Mesenchymal stem cell (in vitro differentiated cells and primary cell): Measurements from ENCODE around the gene PHF10.
A peak's percentile ranks its signal among the peaks of the same experiment; 100 is the strongest.

Experiments used
- DNase-seq: peaks from one replicate; pipeline ENCODE4 v3.0.0-alpha.2; 2013
- H2AFZ ChIP-seq: one replicate; pipeline ENCODE4 v1.6.1; 2013; ENCODE audit warnings: low read depth, mild to moderate bottlenecking, control low read depth, inconsistent platforms, low read length, moderate library complexity
- H2AK5ac ChIP-seq: 2 replicates; pipeline ENCODE4 v1.6.1; 2013; ENCODE audit warnings: low read length, moderate library complexity, mild to moderate bottlenecking, inconsistent platforms; ENCODE audit not compliant: severe bottlenecking
- H2BK120ac ChIP-seq: one replicate; pipeline ENCODE4 v1.6.1; 2013; ENCODE audit warnings: low read depth, mild to moderate bottlenecking, inconsistent platforms, low read length, moderate library complexity
- H2BK12ac ChIP-seq, 2 experiments: one replicate each; pipeline ENCODE4 v1.6.1; 2013; ENCODE audit warnings: inconsistent platforms in 2 of 2, low read length in 2 of 2, mild to moderate bottlenecking in 2 of 2, moderate library complexity in 2 of 2, control low read depth in 1 of 2
- H2BK15ac ChIP-seq: one replicate; pipeline ENCODE4 v1.6.1; 2013; ENCODE audit warnings: mild to moderate bottlenecking, low read depth, inconsistent platforms; ENCODE audit not compliant: poor library complexity, severe bottlenecking
- H2BK5ac ChIP-seq: 2 replicates; pipeline ENCODE4 v1.6.1; 2013; ENCODE audit warnings: low read depth, mild to moderate bottlenecking, low read length, control low read depth, inconsistent platforms; ENCODE audit not compliant: poor library complexity, severe bottlenecking
- H3K14ac ChIP-seq, 2 experiments: one replicate each; pipeline ENCODE4 v1.6.1; 2013; ENCODE audit warnings: inconsistent platforms in 2 of 2, low read length in 2 of 2, control low read depth in 1 of 2, mild to moderate bottlenecking in 1 of 2, moderate library complexity in 1 of 2
- H3K18ac ChIP-seq, 2 experiments: one replicate each; pipeline ENCODE4 v1.6.1; 2013; ENCODE audit warnings: inconsistent platforms in 2 of 2, low read length in 2 of 2, control low read depth in 1 of 2, low read depth in 1 of 2, mild to moderate bottlenecking in 1 of 2
- H3K23ac ChIP-seq, 2 experiments: one replicate each; pipeline ENCODE4 v1.6.1; 2013; ENCODE audit warnings: inconsistent platforms in 2 of 2, low read length in 2 of 2, mild to moderate bottlenecking in 2 of 2, moderate library complexity in 2 of 2, control low read depth in 1 of 2
- H3K27ac ChIP-seq: 2 replicates; pipeline ENCODE4 v1.5.1; 2013; ENCODE audit warnings: mild to moderate bottlenecking, moderate library complexity, low read length, control low read depth, inconsistent platforms; ENCODE audit not compliant: poor library complexity, severe bottlenecking
- H3K27me3 ChIP-seq, 2 experiments: 2 replicates each; pipeline versions ENCODE4 v1.6.1 to v1.7.0; 2013; ENCODE audit warnings: low read length in 2 of 2, mild to moderate bottlenecking in 2 of 2, moderate library complexity in 2 of 2, control low read depth in 1 of 2, inconsistent platforms in 1 of 2; ENCODE audit not compliant: control insufficient read depth in 1 of 2, insufficient read depth in 1 of 2
- H3K36me3 ChIP-seq, 2 experiments: 2 replicates each; pipeline versions ENCODE4 v1.6.1 to v1.7.0; 2013; ENCODE audit warnings: low read length in 2 of 2, control low read depth in 1 of 2, inconsistent platforms in 1 of 2, low read depth in 1 of 2, mild to moderate bottlenecking in 1 of 2; ENCODE audit not compliant: insufficient read depth in 2 of 2, control insufficient read depth in 1 of 2
- H3K4ac ChIP-seq, 2 experiments: one replicate each; pipeline ENCODE4 v1.6.1; 2013; ENCODE audit warnings: inconsistent platforms in 2 of 2, low read length in 2 of 2, mild to moderate bottlenecking in 2 of 2, moderate library complexity in 2 of 2, control low read depth in 1 of 2, low read depth in 1 of 2
- H3K4me1 ChIP-seq: 2 replicates; pipeline ENCODE4 v1.6.1; 2013; ENCODE audit warnings: low read depth, low read length, control low read depth; ENCODE audit not compliant: control insufficient read depth, insufficient read depth
- H3K4me2 ChIP-seq: 2 replicates; pipeline ENCODE4 v1.6.1; 2013; ENCODE audit warnings: low read length, mild to moderate bottlenecking, inconsistent platforms; ENCODE audit not compliant: poor library complexity, severe bottlenecking
- H3K4me3 ChIP-seq, 2 experiments: 2 replicates each; pipeline versions ENCODE4 v1.5.1 to v1.7.0; 2013; ENCODE audit warnings: low read length in 2 of 2, mild to moderate bottlenecking in 2 of 2, control low read depth in 1 of 2, low read depth in 1 of 2; ENCODE audit not compliant: insufficient read depth in 1 of 2
- H3K79me1 ChIP-seq: replicated peaks from 2 replicates; pipeline ENCODE4 v1.6.1; 2013; ENCODE audit warnings: mild to moderate bottlenecking, control low read depth, low read length, inconsistent platforms; ENCODE audit not compliant: poor library complexity, severe bottlenecking
- H3K9ac ChIP-seq: 2 replicates; pipeline ENCODE4 v1.7.0; 2013; ENCODE audit warnings: mild to moderate bottlenecking, low read length, moderate library complexity
- H3K9me3 ChIP-seq: 2 replicates; pipeline ENCODE4 v1.7.0; 2013; ENCODE audit warnings: mild to moderate bottlenecking, low read length; ENCODE audit not compliant: control insufficient read depth
- H4K8ac ChIP-seq: one replicate; pipeline ENCODE4 v1.6.1; 2013; ENCODE audit warnings: inconsistent platforms, mild to moderate bottlenecking, low read length, moderate library complexity
- H4K91ac ChIP-seq: one replicate; pipeline ENCODE4 v1.6.1; 2013; ENCODE audit warnings: mild to moderate bottlenecking, low read length, inconsistent platforms
- WGBS: methylation state at CpG from one replicate; pipeline ENCODE4 v1.1.7; 2013; ENCODE audit warnings: mixed read lengths; 5-methylcytosine and 5-hydroxymethylcytosine counted together

Gene PHF10

GRCh38 chr6:169656546-169657283 is 67.6 kb downstream of the PHF10 start:
- H4K91ac ChIP-seq, result no peak overlapping the region
- H3K79me1 ChIP-seq, result no peaks in the 10 kb centered on the region
- no peak overlapping the region for H3K4me3 ChIP-seq
- H3K4ac ChIP-seq, result no peak overlapping the region
- no peak overlapping the region for H2BK120ac ChIP-seq
- H3K23ac ChIP-seq, result no peak overlapping the region
- no peak overlapping the region for H3K27ac ChIP-seq
- no peaks in the 10 kb centered on the region for H3K4me1 ChIP-seq
- H2BK5ac ChIP-seq, result no peak overlapping the region
- H3K27me3 ChIP-seq, result no peaks in the 10 kb centered on the region
- H3K4me2 ChIP-seq, result no peak overlapping the region
- no peak overlapping the region for H2BK15ac ChIP-seq
- 95% methylated on average over 19 of the region's 23 CpGs for WGBS
- no peak for DNase-seq
- no peaks in the 10 kb centered on the region for H3K9me3 ChIP-seq
- H3K36me3 ChIP-seq, result peaks cover 52 to 60% of the 10 kb centered on the region in 2 experiments
- H4K8ac ChIP-seq, result no peak overlapping the region
- no peak overlapping the region for H3K18ac ChIP-seq
- H2AK5ac ChIP-seq, result no peak overlapping the region
- H2AFZ ChIP-seq, result no peak overlapping the region
- no peak overlapping the region for H2BK12ac ChIP-seq
- H3K9ac ChIP-seq, result no peak overlapping the region
- no peak overlapping the region for H3K14ac ChIP-seq

GRCh38 chr6:169654598-169655391 is 69.5 kb downstream of the PHF10 start:
- DNase-seq, result no peak
- H3K27me3 ChIP-seq, result no peaks in the 10 kb centered on the region
- H2AK5ac ChIP-seq, result no peak overlapping the region
- H2BK15ac ChIP-seq, result no peak overlapping the region
- H3K4ac ChIP-seq, result no peak overlapping the region
- peak overlapping the region; percentile 95 for H3K9ac ChIP-seq
- no peak overlapping the region for H3K27ac ChIP-seq
- peaks cover 43 to 47% of the 10 kb centered on the region in 2 experiments for H3K36me3 ChIP-seq
- H4K91ac ChIP-seq, result no peak overlapping the region
- no peak overlapping the region for H3K23ac ChIP-seq
- no peak overlapping the region for H2AFZ ChIP-seq
- no peaks in the 10 kb centered on the region for H3K79me1 ChIP-seq
- peak overlapping the region; percentile 32 for H4K8ac ChIP-seq
- no peak overlapping the region for H2BK120ac ChIP-seq
- peak overlapping the region in 1 of 2 experiments; percentile 82 for H3K4me3 ChIP-seq
- no peak overlapping the region for H3K14ac ChIP-seq
- no peaks in the 10 kb centered on the region for H3K4me1 ChIP-seq
- H3K18ac ChIP-seq, result no peak overlapping the region
- WGBS, result 97% methylated on average over 46 of the region's 46 CpGs
- H2BK12ac ChIP-seq, result no peak overlapping the region
- no peak overlapping the region for H2BK5ac ChIP-seq
- H3K9me3 ChIP-seq, result no peaks in the 10 kb centered on the region
- H3K4me2 ChIP-seq, result no peak overlapping the region
